Hippocampal formation (tissue), 2 donors: ENCODE results near the gene MEFV.

ENCODE experiments used
- DNase-seq, 2 donors: peaks; one replicate each; lab custom pipeline; 2025; lab: John Stamatoyannopoulos, UW

The MEFV gene

DNA sequence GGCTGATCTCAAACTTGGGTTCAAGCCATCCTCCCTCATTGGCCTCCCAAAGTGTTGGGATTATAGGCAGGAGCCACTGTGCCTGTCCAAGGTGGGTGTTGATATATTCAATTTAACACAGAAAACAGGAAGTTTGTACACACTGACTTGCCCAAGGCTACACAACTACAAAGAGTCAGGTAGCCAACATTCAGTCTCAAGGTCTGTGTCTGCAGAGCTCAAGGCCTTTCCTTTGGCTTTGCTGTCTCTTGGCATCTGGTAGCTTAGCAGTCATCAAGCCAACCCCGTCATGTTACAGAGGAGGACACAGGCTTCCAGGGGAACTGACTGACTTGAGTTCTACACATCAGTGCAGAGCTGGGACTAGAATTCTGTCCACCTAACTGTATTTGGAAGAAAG is 11.9 kb upstream of the MEFV start:
- DNase-seq, result no peak

DNA sequence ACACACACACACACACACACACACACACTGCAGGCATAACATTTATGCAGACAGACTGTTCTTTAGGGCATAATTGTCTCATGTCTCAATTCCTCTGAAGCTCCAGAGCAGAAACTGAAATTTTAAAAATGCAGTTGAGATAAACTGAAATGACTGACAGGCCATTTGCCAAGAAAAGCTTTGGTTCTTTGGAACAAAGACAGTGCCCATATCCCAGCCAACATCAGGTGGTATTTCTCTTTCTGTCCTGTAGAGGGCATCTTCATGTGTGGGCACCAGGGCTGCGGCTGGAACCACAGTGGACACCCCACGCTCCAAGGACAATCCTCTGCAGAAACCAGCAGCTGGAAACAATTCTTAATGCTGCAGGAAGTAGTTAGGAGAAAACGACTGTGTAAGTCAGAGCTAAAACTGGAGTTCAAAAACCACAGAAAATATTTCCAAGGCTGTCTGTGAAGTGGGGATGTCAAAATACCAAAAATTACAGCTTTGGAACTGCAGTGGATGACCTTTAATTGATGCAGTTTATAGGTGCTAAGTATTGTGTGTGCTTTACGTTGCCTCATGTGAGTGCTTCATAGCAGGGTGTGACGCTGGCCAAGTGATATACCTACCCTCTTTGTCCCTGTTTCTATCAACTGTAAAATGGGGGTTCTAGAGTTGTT is 10.6 kb upstream of the MEFV start:
- DNase-seq, result peak in 1 of 2 donors; percentile 34

DNA sequence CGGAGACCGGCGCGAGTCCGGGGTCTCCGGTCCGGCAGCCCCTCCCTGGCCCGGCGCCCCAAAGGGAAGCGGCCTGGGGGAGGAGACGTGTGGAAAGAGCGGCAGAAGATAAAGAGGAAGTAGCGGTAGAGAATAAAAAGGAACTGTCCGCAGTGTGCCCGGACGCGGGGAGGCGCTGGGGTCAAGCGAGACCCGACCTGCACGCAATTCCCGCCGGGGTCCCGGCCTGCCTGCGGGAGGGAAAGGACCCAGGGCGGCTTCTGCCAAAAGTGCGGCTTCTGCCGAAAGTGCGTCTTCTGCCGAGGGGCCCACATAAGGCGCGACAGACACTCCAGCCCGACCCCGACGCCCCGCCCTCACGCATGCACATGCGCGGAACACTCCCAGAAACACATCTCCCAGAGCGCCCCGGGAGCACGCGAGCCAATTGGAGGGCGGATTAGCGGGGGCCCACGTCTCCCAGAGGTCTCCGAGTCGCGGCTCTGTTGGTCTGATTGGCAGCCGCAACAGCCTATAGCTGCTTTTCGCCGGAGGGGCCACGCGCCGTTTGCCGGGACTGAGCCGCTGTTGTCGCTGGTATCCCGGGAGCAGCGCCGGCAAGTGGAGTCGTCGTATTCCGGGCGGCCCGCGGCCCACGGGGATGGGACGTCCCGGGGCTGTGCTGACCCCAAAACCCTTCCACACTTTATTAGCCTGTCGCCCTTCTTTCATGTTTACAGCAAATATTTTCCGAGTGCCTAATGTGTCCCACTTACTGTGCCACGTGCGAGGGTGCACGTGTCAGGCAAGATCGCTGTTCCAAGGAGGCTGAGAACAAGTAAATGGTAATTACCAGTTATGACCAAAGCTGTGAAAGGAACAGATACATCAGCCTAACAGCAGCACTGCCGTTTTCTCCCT is 8.0 kb upstream of the MEFV start:
- DNase-seq, result peak; percentile 97 to 98

DNA sequence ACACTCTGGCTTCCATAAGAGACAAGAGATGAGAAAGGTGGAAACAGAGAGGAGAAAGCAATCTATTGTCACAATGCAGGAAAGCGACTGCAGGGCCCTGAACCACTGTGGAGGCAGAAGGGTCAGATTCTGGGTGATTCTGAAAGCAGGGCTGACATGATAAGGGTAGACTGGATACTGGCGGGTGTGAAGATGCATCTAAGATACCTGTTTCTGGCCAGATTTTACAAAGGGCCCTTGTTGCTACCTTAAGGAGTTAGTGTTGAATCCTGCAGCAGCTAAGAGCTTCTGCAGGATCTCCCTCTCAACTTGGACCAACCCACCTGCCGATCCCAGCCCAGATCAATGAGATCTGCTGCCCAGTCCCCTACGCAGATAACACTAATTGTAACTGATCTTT is 6.1 kb upstream of the MEFV start:
- no peak for DNase-seq

DNA sequence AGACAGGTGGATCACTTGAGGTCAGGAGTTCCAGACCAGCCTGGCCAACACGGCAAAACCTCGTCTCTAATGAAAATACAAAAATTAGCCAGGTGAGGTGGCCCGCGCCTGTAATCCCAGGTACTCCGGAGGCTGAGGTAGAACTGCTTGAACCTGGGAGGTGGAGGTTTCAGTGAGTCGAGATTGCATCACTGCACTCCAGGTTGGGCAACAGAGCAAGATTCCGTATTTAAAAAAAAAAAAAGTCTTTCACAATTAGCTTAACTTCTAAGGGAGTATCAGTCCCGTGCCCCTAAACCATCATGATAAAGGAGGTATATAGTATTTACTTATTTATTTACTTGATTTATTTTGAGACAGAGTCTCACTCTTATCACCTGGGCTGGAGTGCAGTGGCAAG is 3.4 kb upstream of the MEFV start:
- no peak for DNase-seq

DNA sequence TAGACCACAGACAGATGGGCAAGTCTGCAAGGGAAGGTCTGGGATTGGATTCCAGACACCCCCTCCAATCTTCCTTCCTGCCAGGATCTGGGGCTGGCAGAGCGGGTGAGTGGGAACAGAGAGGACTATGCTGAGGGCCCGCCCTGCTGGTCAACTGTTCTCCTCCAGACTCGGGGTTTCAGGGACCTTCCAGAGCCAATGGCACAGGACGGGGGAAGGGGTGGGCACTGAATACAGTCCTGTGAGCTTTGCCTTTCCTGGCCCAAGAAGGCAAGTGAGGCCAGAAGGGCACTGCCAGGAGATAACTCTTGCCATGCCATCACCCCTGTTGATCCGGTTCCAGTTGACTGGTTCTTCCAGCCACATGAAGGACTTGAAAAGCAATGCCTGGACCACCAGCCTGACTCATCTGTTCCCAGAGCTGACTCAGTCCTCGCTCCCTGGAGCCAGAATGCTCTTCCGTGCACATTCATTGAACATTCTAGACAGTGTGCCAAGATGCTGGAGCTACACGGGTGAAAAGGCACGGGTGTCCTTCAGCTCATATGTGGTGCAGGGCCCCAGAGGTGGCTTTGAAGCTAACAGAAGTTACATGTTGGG is 533 bp upstream of the MEFV start:
- DNase-seq, result no peak

DNA sequence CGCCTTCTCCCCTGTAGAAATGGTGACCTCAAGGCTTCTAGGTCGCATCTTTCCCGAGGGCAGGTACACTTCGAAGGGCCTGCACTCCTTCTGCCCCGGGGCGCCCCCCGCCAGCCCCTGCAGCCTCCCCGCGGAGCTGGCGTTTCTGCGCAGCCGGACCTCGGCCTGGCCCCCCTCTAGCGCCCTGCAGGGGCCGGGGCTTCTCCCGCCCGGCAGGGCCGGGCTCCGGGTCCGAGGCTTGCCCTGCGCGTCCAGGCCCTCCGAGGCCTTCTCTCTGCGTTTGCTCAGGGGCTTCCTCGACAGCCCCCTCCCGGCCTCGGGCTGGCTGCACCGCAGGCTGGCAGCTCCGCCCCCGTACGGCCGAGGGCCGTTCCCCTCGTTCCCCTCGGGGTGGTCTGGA is 2.1 kb downstream of the MEFV start:
- DNase-seq, result no peak

DNA sequence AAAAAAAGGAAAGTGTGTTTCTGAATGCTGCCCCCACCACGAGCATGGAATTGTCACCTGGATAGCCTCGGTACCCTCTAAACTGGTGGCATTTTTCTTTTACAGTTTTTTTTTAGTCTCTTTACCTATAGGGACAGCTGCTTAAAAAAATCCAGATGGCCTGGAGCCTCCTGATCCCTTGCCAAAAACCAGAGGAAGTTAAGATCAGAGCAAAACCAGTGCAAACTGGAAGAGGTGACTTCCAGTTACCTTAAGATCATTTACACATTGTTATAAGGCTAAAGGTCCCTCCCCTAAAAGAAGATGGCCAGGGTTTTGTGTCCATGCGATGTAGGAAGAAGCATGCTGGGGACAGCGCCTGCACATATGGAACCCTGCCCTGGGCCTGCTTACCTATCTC is 3.5 kb downstream of the MEFV start:
- DNase-seq, result no peak

DNA sequence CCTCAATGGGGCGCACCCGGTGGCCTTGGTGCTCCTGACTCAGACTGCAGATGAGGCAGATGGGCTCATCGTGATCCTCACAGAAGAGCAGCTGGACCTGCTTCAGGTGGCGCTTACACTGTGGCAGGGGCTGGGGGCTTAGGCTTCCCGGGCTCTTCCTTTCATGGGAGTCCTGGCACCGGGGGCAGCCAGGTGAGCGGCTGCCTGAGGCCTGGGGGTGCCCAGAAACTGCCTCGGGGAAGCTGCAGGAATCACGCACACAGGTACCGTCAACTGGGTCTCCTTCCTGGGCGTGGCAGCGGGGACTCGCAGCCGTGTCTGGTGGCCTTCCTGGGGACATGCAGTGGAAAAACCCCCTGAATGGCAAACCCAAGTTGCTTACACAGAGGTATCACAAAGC is 7.0 kb downstream of the MEFV start:
- no peak for DNase-seq

DNA sequence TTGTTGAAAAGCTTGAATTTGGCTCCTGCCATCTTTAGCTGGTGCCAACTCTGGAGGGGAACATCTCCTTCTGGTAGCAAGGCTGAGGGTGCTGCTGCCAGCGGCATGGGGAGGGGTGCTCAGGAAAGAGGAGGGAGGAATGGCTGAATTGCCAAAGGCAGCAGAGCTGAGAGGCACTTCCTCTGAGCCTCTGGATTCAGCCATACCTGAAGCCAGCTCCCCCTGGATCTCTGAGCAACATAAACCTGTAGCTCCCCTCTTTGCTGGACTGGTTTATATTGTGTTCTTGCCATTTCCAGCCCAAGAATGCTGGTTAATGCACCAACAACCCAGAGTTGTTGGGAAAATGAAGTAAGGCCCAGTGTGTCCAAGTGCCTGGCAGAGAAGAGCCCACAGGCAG is 7.4 kb downstream of the MEFV start:
- DNase-seq, result no peak

DNA sequence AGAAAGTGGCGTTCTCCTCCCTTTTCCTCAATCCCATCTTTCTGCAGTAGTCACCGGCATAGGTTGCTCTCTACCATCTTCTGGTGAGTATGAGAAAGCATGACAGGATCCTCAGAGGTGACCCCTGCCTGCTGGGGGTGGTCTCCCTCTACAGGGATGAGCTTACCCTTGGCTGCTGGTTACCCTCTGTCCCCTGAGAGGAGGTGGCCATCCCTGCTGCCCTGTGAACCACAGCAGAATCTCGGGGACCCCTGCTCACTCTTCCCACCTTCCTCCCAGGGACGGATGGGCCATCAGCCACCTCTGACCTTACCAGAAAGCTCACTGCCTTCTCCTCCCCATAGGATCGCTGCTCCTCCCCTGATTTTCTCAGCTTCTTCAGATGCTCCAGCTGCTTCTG is 7.8 kb downstream of the MEFV start:
- DNase-seq, result no peak

DNA sequence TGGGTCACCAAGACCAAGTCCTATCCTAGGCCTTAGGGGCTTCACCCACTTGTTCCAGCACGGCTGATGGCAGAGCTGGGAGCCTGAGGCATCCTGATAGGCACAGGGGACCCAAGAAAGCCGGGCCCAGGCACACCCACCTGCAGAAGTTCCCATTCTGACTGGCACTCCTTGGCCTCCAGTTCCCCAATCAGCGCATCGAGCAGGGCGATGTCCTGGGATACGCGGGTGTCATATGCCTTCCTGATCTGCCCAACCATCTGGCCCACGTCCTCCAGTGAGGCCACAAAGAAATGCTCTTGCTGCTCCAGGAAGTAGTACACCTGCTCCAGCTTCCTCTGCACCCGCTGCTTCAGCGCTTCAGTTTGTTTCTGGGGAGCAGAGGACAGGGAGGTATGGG is 9.6 kb downstream of the MEFV start:
- no peak for DNase-seq

DNA sequence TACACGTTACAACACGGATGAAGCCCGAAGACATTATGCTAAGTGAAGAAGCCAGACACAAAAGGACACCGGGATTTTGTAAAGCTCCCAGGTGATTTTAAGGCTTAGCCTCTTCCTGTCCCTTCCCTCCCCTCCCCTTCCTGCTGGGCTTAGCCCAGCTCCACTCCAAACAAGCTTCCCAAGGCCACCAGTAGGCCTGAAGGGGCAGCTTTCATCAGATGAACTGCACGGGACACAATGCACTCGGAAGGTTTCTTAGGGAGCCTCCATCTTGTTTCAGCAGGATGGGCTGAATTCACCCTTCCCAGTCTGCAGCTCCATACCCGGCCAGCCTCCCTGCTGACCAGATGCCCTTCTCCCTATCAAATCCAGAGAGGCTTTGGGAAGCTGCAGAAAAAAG is 10.4 kb downstream of the MEFV start:
- no peak for DNase-seq

DNA sequence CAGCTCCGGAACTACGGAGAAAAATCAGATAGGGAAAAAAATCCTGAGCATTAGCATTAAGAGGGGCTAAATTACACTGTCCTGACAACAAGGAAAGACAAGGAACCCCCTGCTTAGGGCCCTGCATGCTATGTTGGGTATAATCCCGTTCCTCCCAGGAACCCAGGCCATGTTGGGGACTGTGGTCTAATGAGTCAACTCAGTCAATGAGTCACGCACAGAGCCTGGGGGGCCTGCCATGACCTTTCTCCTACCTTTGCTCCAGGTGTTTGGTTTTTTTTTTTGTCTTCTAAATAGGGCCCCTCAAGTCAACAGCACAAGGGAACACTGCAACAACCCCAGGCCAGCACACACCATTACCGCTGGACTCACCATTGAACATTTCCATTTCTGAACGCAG is 12.6 kb downstream of the MEFV start:
- no peak for DNase-seq

DNA sequence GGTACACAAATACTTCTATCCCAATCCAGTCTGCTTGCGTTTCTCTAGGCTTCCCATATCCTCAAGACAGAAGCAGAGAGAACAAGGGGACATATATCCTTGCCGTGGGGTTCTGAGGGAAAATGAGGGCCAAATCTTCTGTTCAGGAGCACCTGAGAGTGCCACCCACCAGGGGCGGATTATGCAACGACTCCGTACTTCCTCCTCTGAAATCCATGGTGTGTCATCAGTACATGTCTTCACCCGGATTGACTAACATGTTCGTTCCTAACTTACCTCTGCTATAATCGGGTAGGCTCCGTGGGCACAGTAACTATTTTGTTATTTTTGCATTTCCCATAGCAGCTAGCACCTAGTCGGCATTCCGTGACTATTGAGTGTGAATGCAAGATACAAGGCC is 13.7 kb downstream of the MEFV start:
- no peak for DNase-seq

DNA sequence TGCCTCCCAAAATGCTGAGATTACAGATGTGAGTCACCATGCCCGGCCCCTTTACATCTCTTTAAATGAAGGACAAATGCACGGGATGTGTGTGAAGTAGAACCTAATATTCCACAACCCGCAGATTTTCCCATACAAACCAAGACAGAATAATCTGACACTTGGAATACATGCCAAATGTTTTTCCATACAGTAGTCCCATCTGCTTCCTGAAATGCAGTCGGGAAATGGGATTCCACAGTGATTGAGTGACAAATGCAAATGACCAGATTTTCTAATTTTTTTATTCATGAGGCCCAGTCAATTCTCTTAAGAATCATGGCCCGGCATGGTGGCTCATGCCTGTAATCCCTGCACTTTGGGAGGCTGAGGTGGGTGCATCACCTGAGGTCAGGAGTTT is 14.7 kb downstream of the MEFV start:
- no peak for DNase-seq

DNA sequence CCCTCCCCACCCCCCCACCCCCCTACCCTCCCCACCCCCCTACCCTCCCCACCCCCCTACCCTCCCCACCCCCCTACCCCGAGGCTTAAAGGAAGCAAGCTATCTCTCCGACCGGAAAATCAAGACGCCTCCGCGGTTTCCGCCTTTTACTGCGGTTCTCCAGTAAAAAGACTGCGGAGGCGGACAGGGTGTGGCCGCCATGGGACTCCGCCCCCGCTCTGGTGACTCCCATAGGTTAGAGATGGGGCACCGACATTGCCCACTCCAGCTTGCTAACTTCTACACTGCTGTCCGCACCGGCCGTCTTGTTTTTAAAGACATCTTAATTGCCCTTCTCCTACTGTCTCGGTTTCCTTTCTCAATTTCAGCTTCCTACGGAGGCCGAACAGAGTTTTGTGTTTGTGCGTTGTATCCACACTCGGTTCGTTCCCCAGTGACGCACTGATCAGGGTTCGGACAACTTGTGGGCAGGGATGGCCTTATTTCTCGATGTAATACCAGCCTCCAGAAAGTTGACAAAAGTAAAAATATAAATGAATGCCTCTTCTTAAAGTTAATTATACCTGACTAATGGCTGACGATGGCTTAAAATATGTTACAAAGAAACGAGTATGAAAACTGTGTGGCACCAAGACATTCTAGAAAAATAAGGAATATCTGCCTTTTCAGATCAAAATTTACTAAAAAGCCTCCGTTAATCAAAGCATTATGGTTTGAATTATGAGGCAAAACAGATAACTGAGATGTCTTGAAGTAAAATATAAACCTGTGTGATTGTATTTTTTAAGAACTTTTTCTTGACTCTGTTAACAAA is 20.4 kb downstream of the MEFV start:
- DNase-seq, result no peak

DNA sequence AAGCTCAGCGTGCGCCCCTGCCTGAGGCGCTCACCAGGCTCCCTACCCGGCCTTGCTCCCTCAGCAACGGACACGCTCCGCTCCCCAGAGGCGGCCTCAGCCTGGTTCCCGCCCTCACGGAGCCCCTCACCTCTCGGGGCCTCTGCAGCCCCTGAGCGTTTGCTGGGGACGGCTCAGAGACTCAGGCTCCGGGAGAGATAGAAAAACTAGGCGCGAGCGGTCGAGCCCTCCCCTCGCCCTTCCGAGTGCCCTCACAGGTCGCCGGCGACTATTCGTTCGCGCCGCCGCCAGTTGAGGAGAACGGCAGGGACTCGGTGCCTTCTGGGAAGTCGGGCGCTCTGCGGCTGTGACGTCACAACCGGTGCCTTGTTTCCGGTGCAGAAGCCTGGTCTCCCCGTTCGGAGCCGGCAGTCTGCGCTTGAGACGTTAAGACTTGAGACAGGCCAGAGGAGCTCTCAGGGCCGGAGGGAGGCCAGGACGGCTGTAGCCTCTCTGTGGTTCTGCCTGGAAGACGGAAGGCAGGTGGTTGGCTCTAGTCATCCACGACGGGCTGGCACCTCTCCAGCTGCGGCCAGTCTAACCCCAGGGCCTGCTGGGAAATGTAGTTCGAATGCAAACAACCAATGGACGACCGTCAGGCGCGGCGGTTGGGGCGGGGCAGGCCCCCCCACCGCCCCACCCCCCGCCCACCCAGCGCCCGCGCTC is 21.4 kb downstream of the MEFV start, which contains the start of gene ZNF200:
ZNF200 (minus strand) TSS at position 302 of the 705 bp plus-strand sequence. CDS start 1,403 bp downstream, outside the sequence.
- peak; percentile 89 to 90 for DNase-seq

DNA sequence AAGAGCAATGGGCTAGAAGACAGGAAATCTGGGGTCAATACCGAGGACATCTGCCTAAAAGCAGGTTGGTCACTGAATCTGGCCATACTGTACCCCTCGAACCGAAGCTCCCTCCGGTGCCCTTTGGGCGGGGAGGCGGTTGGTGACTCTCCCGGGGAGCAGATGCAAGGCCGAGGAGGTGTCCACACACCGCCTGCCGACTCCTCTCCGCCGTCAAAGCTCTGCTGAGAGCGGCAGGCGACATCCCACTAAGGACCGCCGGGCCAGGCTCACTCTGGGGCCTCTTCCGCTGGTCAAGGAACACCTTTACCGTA is 21.9 kb downstream of the MEFV start:
- no peak for DNase-seq

DNA sequence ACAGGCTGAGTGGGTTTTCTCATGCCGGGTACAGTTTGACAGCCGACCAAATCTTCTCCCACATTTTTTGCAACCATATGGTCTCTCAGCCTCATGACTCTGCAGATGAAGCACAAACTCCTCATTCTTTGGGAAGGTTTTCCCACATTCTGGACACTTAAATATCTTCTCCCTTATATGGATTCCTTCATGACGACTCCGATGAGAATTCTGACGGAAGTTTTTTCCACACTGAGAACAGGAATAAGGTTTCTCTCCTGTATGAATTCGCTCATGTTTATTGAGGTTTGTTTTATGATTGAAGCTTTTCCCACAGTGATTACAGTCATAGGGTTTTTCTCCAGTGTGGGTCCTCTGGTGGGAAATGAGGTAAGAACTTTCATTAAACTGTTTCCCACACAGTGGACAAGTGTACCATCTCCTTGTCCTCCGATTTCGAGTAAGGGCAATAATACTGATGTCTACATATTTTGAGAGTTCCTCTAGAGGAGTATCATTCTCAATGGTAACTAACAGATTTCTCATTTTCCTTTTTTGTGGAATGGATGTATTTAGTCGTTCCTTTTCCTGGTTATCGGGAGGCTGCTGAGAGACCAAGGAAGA is 32.4 kb downstream of the MEFV start:
- DNase-seq, result no peak

DNA sequence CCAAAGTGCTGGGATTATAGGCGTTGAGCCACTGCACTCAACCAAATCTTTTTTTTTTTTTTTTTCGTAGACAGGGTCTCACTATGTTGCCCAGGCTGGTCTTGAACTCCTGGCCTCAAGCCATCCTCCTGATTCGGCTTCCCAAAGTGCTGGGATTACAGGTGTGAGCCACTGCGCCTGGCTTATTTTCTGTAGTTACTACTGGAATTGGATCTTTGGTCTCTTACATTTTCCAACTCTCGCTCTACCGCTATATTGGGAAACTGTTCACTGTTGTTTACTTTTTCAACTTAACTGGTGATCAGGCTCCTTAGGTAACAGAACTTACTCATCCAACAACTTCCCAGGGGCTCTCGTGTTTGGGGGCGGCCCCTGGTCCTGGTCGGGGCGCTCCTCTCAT is 35.6 kb downstream of the MEFV start:
- no peak for DNase-seq
